ENCODE measurements around the gene NELFCD. TPM values are rescaled to one million over a fixed set of nuclear protein-coding genes. Genes with fewer than 3 reads are reported as not detected.

The NELFCD gene
- total RNA-seq, 1 experiment from 2014 or later = 88.2 TPM

DNA sequence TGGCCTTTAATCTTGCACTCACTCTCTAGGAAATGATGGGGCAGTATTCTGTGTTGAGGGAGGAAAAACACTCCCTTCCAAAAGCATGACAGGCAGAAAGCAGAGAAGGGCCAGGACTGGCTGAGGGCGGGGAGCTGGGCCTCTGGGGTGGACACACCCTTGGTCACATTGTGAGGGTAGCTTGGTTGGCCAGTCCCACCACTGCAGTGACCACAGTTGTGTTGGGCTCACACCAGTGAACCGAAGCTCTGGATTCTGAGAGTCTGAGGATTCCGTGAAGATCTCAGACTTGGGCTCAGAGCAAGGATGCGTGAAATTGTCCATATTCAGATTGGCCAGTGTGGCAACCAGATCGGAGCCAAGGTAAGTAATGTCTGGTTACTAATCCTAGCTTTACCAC lies 38.2 kb downstream of the NELFCD start, which contains the start of gene TUBB1:
TUBB1 (plus strand) TSS at position 213 of the 400 bp plus-strand sequence; CDS start at position 307, 94 bp downstream.
- intact Hi-C loops (cut with micrococcal nuclease) = no loop called here
- no peaks in the 10 kb centered on the region for H3K9me2 ChIP-seq (ENCODE audit: insufficient read depth)
- ChIA-PET CTCF (interaction anchor here (1.0 kb wide), 1 partner anchor 13 kb away, joined by 3 read pairs; the partner anchor contains the start of gene ATP5F1E), POLR2A (interaction anchor here (0.6 kb wide), 1 partner anchor 37 kb away, joined by 6 read pairs; no protein-coding TSS in a partner anchor), RAD21 (ENCODE audit: low non-redundant PET in 1 of 2, low total read pairs in 2 of 2, uncharacterized antibody in 2 of 2, unreplicated experiment in 2 of 2) (no interaction called here)
- no peak within 1 kb of the TSS for H3K4me3 ChIP-seq (replicated peaks in 1 of 2; ENCODE audit: low read depth in 1 of 2, low read length in 2 of 2)
- H3K9ac ChIP-seq (ENCODE audit: low read length) = no peak within 1 kb of the TSS
- peaks cover 0 to 5% of the 10 kb centered on the region in 2 experiments; a peak in 2 of 4 replicates for H3K4me1 ChIP-seq (ENCODE audit: control insufficient read depth in 1 of 2, insufficient read depth in 2 of 2, low read length in 2 of 2)
- peaks cover 3 to 17% of the 10 kb centered on the region in 2 experiments; a peak in 2 of 4 replicates for H3K36me3 ChIP-seq (ENCODE audit: control insufficient read depth in 1 of 2, insufficient read depth in 2 of 2, low read length in 2 of 2)
- no peaks in the 10 kb centered on the region for H3K27me3 ChIP-seq (ENCODE audit: insufficient read depth, low read length)
- TF ChIP-seq MAX (IDR thresholded peaks at IDR 0.05) (no peak), JUND (IDR thresholded peaks at IDR 0.05) (no peak), TCF7L2 (IDR thresholded peaks at IDR 0.05; ENCODE audit: borderline replicate concordance, extremely low read depth, insufficient read depth, insufficient read length) (no peak), ZFX (IDR thresholded peaks at IDR 0.05) (no peak), REST (IDR thresholded peaks at IDR 0.05; ENCODE audit: low read depth) (no peak), YY1 (IDR thresholded peaks at IDR 0.05; ENCODE audit: extremely low read depth, insufficient replicate concordance, low read depth, low read length) (no peak), EZH2 (IDR thresholded peaks at IDR 0.05) (no peak), CEBPB (IDR thresholded peaks at IDR 0.05; ENCODE audit: low read depth) (no peak), CBX3 (IDR thresholded peaks at IDR 0.05; ENCODE audit: low read depth) (no peak), RAD21 (IDR thresholded peaks at IDR 0.05; ENCODE audit: low read depth) (no peak), POLR2AphosphoS5 (IDR thresholded peaks at IDR 0.05; ENCODE audit: low read depth, low read length) (no peak), EGR1 (IDR thresholded peaks at IDR 0.05; ENCODE audit: low read depth) (no peak), ZNF274 (IDR thresholded peaks at IDR 0.05; ENCODE audit: low read depth, low read length) (no peak), FOSL1 (IDR thresholded peaks at IDR 0.05; ENCODE audit: low read depth) (no peak)
- TF ChIP-seq, protein P1, sequence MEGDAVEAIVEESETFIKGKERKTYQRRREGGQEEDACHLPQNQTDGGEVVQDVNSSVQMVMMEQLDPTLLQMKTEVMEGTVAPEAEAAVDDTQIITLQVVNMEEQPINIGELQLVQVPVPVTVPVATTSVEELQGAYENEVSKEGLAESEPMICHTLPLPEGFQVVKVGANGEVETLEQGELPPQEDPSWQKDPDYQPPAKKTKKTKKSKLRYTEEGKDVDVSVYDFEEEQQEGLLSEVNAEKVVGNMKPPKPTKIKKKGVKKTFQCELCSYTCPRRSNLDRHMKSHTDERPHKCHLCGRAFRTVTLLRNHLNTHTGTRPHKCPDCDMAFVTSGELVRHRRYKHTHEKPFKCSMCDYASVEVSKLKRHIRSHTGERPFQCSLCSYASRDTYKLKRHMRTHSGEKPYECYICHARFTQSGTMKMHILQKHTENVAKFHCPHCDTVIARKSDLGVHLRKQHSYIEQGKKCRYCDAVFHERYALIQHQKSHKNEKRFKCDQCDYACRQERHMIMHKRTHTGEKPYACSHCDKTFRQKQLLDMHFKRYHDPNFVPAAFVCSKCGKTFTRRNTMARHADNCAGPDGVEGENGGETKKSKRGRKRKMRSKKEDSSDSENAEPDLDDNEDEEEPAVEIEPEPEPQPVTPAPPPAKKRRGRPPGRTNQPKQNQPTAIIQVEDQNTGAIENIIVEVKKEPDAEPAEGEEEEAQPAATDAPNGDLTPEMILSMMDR (IDR thresholded peaks at IDR 0.05 in 2 of 3, conservative IDR thresholded peaks at IDR 0.05 in 1 of 3; ENCODE audit: borderline replicate concordance in 1 of 3, insufficient read depth in 1 of 3, low read depth in 2 of 3, low read length in 2 of 3) = no peak
- TF ChIP-seq, protein P2, sequence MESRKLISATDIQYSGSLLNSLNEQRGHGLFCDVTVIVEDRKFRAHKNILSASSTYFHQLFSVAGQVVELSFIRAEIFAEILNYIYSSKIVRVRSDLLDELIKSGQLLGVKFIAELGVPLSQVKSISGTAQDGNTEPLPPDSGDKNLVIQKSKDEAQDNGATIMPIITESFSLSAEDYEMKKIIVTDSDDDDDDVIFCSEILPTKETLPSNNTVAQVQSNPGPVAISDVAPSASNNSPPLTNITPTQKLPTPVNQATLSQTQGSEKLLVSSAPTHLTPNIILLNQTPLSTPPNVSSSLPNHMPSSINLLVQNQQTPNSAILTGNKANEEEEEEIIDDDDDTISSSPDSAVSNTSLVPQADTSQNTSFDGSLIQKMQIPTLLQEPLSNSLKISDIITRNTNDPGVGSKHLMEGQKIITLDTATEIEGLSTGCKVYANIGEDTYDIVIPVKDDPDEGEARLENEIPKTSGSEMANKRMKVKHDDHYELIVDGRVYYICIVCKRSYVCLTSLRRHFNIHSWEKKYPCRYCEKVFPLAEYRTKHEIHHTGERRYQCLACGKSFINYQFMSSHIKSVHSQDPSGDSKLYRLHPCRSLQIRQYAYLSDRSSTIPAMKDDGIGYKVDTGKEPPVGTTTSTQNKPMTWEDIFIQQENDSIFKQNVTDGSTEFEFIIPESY (IDR thresholded peaks at IDR 0.05; ENCODE audit: extremely low read depth, insufficient replicate concordance, low read length) = no peak
- no peaks in the 10 kb centered on the region; the same call in 1 of the 2 replicates for H3K79me2 ChIP-seq (ENCODE audit: insufficient read depth, low read length)
- H3K4me2 ChIP-seq (ENCODE audit: low read length) = no peak within 1 kb of the TSS
- no peak for DNase-seq (ENCODE audit: low read depth, low spot score)
- BruUV-seq (replicated peaks) = no TSS peak
- H2AFZ ChIP-seq (ENCODE audit: low read depth, low read length, poor library complexity, severe bottlenecking) = no peak within 1 kb of the TSS
- no peaks in the 10 kb centered on the region for H4K20me1 ChIP-seq (ENCODE audit: insufficient read depth)
- H3K9me3 ChIP-seq (ENCODE audit: control insufficient read depth in 1 of 2, insufficient read depth in 1 of 2, low read depth in 1 of 2, low read length in 2 of 2) = no peaks in the 10 kb centered on the region
- no peak within 1 kb of the TSS for H3K27ac ChIP-seq (ENCODE audit: low read depth, low read length)
- no peak for ATAC-seq
